ENCODE data around the gene POPDC2. TPM values are rescaled to one million over a fixed set of nuclear protein-coding genes. Genes with fewer than 3 reads are reported as not detected.

The POPDC2 gene
- total RNA-seq, 1 experiment from 2014 or later, result 0.77 TPM

DNA sequence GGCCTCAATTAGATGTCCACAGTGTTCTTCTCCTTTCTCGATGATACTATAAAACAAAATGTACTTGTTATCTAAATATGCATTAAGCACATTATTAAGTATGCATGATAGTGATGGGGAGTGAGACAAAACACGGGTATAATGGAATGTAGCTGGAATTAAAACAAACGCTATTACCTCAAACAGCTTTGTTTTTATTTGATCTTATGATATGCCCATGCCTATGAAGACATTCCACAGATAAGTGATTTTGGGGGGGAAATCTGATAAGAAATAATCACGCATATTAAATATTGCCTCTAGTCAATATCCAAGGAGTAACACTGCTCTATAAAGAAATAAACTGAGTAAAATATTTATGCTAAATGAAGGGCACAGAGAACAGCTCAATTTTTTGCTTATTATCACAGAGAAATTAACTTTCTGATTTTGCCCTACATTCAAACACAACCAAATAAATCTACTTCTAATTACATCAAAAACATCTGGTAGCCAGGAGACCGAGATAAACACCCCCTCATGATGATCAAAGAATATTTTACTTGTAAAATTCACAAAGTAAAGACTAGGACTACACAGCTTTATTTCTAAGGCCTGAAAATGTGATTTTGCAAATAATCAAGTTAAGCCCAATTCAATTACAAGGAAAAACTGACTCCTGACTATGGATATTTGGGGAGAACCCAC, 14.9 kb upstream of the POPDC2 start:
- Histone ChIP-seq H3K27me3 (replicated peaks; ENCODE audit: control insufficient read depth, insufficient read depth, low read length) (no peaks in the 10 kb centered on the region), H3K4me3 (ENCODE audit: low read depth, low read length) (no peak overlapping the region), H3K9me3 (no peaks in the 10 kb centered on the region), H3K36me3 (ENCODE audit: control insufficient read depth, insufficient read depth, low read length) (no peaks in the 10 kb centered on the region; the same call in 1 of the 2 replicates), H3K4me1 (peaks cover 13% of the 10 kb centered on the region)
- TF ChIP-seq CTCF (IDR thresholded peaks at IDR 0.05; ENCODE audit: insufficient read depth in 1 of 2, low read depth in 1 of 2, low read length in 1 of 2, severe bottlenecking in 1 of 2, unreplicated experiment in 1 of 2), result no peak
- intact Hi-C loops (cut with micrococcal nuclease; ENCODE audit: unreplicated experiment), result loop anchor here (5.0 to 10.0 kb wide), 3 partner anchors 43 to 261 kb away; no protein-coding TSS in a partner anchor
- H3K27me3 Mint-ChIP-seq (ENCODE audit: insufficient read depth, unreplicated experiment), result no peaks in the 10 kb centered on the region
- ChIA-PET POLR2A (no interaction called here), CTCF (no interaction called here)
- no peaks in the 10 kb centered on the region for H3K9me3 Mint-ChIP-seq (ENCODE audit: unreplicated experiment)
- DNase-seq, result no peak
- no TSS peak for BruUV-seq (replicated peaks)
- H3K4me1 Mint-ChIP-seq (ENCODE audit: low read depth, unreplicated experiment), result peaks cover 6% of the 10 kb centered on the region
- peak overlapping the region; percentile 84 for H3K4me3 Mint-ChIP-seq (ENCODE audit: unreplicated experiment)
- no peak overlapping the region for H3K27ac Mint-ChIP-seq (ENCODE audit: unreplicated experiment)
- peaks cover 18% of the 10 kb centered on the region for H3K36me3 Mint-ChIP-seq (ENCODE audit: insufficient read depth, unreplicated experiment)

DNA sequence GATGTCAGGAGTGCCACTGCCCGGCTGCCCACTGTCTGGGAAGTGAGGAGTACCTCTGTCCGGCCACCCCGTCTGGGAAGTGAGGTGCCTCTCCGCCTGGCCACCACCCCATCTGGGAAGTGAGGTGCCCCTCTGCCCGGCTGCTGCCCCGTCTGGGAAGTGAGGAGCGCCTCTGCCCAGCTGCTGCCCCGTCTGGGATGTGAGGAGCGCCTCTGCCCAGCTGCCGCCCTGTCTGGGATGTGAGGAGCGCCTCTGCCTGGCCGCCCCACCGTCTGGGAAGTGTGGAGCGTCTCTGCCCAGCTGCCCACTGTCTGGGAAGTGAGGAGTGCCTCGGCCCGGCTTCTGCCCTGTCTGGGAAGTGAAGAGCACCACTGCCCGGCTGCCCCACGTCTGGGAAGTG, 13.5 kb upstream of the POPDC2 start:
- POLR2A ChIA-PET, result no interaction called here
- peaks cover 6% of the 10 kb centered on the region for H3K4me1 Mint-ChIP-seq (ENCODE audit: low read depth, unreplicated experiment)
- H3K27me3 ChIP-seq (replicated peaks; ENCODE audit: control insufficient read depth, insufficient read depth, low read length), result no peaks in the 10 kb centered on the region
- H3K4me1 ChIP-seq, result peaks cover 13% of the 10 kb centered on the region
- CTCF ChIA-PET, result no interaction called here
- no TSS peak for BruUV-seq (replicated peaks)
- no peak for TF ChIP-seq CTCF (IDR thresholded peaks at IDR 0.05; ENCODE audit: insufficient read depth in 1 of 2, low read depth in 1 of 2, low read length in 1 of 2, severe bottlenecking in 1 of 2, unreplicated experiment in 1 of 2)
- no peak overlapping the region for H3K4me3 ChIP-seq (ENCODE audit: low read depth, low read length)
- no peak for DNase-seq
- H3K4me3 Mint-ChIP-seq (ENCODE audit: unreplicated experiment), result no peak overlapping the region
- intact Hi-C loops (cut with micrococcal nuclease; ENCODE audit: unreplicated experiment), result loop anchor here (10.0 kb wide), 1 partner anchor 259 kb away; no protein-coding TSS in a partner anchor
- peaks cover 18% of the 10 kb centered on the region for H3K36me3 Mint-ChIP-seq (ENCODE audit: insufficient read depth, unreplicated experiment)
- no peaks in the 10 kb centered on the region for H3K9me3 Mint-ChIP-seq (ENCODE audit: unreplicated experiment)
- no peak overlapping the region for H3K27ac Mint-ChIP-seq (ENCODE audit: unreplicated experiment)
- no peaks in the 10 kb centered on the region for H3K27me3 Mint-ChIP-seq (ENCODE audit: insufficient read depth, unreplicated experiment)
- H3K36me3 ChIP-seq (ENCODE audit: control insufficient read depth, insufficient read depth, low read length), result no peaks in the 10 kb centered on the region; the same call in 1 of the 2 replicates
- H3K9me3 ChIP-seq, result no peaks in the 10 kb centered on the region

- ChIA-PET CTCF (no interaction called here), POLR2A (no interaction called here)
- H3K27ac Mint-ChIP-seq (ENCODE audit: unreplicated experiment), result no peak overlapping the region
- intact Hi-C loops (cut with micrococcal nuclease; ENCODE audit: unreplicated experiment), result loop anchor here (10.0 kb wide), 1 partner anchor 258 kb away; no protein-coding TSS in a partner anchor
- Histone ChIP-seq H3K4me3 (ENCODE audit: low read depth, low read length) (no peak overlapping the region), H3K27me3 (replicated peaks; ENCODE audit: control insufficient read depth, insufficient read depth, low read length) (no peaks in the 10 kb centered on the region), H3K36me3 (ENCODE audit: control insufficient read depth, insufficient read depth, low read length) (no peaks in the 10 kb centered on the region; the same call in 1 of the 2 replicates), H3K9me3 (no peaks in the 10 kb centered on the region), H3K4me1 (peaks cover 11% of the 10 kb centered on the region)
- BruUV-seq (replicated peaks), result no TSS peak
- H3K27me3 Mint-ChIP-seq (ENCODE audit: insufficient read depth, unreplicated experiment), result no peaks in the 10 kb centered on the region
- H3K4me3 Mint-ChIP-seq (ENCODE audit: unreplicated experiment), result no peak overlapping the region
- no peak for TF ChIP-seq CTCF (IDR thresholded peaks at IDR 0.05; ENCODE audit: insufficient read depth in 1 of 2, low read depth in 1 of 2, low read length in 1 of 2, severe bottlenecking in 1 of 2, unreplicated experiment in 1 of 2)
- DNase-seq, result no peak
- peaks cover 5% of the 10 kb centered on the region for H3K4me1 Mint-ChIP-seq (ENCODE audit: low read depth, unreplicated experiment)
- H3K36me3 Mint-ChIP-seq (ENCODE audit: insufficient read depth, unreplicated experiment), result peaks cover 18% of the 10 kb centered on the region
- H3K9me3 Mint-ChIP-seq (ENCODE audit: unreplicated experiment), result no peaks in the 10 kb centered on the region
These were observed 12.4 kb upstream of the POPDC2 start for GRCh38 chr3:119672776-119673175.
